ENCODE measurements around the gene ZNF664. TPM values are rescaled to one million over a fixed set of nuclear protein-coding genes. Genes with fewer than 3 reads are reported as not detected.

Gene ZNF664
- total RNA-seq, 4 donors from 2014 or later, result 25.0 to 100 (median 40.2) TPM

DNA sequence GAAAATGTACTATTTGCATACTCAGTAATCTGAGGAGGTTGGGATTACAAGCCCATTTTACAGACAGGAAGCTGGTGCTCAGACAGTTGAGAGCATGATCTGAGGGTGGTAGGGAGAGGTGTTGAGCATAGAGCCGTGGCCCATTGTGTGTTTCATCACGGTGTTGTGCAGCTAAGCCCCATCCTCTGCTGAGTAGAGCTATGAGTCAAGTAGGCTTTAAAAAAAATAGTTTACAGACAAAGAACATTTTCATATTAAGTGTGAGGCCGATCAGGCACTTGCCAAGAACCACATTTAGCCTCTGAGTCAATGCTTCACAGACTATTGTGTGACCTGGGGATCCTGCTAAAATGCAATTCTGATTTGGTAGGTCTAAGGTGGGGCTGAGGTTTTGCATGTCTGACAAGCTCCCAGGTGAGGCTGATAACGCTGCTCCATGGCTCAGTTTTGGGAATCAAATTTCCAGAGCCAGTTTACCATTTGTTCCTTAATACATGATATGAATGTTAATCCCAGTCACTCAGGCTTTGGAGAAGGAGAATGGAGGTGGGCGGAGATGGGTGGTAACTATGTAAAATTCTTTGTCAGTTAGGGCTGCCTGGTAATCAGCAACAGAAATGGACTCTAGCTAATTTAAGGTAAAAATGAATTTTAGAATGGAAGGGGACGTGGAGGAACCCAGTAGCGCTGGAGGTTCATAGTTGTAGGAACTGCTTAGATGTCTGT, 22.2 kb downstream of the ZNF664 start:
- H3K27ac ChIP-seq, result peak overlapping the region in 1 of 4 donors; percentile 34
- H3K9me3 ChIP-seq, result no peaks in the 10 kb centered on the region
- H3K36me3 ChIP-seq, result peaks cover 0 to 55% (median 8%) of the 10 kb centered on the region in 3 donors
- intact Hi-C loops (cut with DNase I), result no loop called here
- WGBS, 2 donors, result 52 to 59% methylated on average over 7 of the region's 7 CpGs
- no peak for DNase-seq
- H3K4me3 ChIP-seq, result no peak overlapping the region
- peaks cover 0 to 69% (median 26%) of the 10 kb centered on the region in 3 donors for H3K4me1 ChIP-seq
- H3K27me3 ChIP-seq, result no peaks in the 10 kb centered on the region
- TF ChIP-seq, protein P1, sequence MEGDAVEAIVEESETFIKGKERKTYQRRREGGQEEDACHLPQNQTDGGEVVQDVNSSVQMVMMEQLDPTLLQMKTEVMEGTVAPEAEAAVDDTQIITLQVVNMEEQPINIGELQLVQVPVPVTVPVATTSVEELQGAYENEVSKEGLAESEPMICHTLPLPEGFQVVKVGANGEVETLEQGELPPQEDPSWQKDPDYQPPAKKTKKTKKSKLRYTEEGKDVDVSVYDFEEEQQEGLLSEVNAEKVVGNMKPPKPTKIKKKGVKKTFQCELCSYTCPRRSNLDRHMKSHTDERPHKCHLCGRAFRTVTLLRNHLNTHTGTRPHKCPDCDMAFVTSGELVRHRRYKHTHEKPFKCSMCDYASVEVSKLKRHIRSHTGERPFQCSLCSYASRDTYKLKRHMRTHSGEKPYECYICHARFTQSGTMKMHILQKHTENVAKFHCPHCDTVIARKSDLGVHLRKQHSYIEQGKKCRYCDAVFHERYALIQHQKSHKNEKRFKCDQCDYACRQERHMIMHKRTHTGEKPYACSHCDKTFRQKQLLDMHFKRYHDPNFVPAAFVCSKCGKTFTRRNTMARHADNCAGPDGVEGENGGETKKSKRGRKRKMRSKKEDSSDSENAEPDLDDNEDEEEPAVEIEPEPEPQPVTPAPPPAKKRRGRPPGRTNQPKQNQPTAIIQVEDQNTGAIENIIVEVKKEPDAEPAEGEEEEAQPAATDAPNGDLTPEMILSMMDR (IDR thresholded peaks at IDR 0.05), result no peak
- TF ChIP-seq POLR2A (IDR thresholded peaks at IDR 0.05), result no peak

DNA sequence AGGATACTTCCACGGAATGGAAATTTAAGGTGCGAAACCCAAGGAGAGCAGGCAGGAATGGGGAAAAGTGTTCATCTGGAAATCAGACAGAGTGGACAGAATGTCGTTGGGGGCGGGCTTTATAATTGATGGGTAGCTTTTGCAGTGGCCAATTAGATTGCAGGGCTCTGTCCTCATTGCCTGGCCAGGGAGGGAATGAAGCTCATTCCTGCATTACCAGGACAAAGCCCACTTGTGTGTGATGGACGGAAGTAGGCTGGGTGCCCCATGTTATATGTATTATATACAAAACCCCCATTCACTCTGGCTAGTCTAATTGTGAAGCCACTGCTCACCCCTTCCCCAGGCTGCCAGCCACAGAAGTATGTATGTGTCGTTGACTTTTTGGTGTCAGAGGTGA, 23.6 kb downstream of the ZNF664 start:
- DNase-seq, result no peak
- Histone ChIP-seq H3K4me1 (peaks cover 0 to 55% (median 20%) of the 10 kb centered on the region in 3 donors), H3K4me3 (no peak overlapping the region), H3K36me3 (peaks cover 0 to 57% (median 8%) of the 10 kb centered on the region in 3 donors), H3K9me3 (no peaks in the 10 kb centered on the region), H3K27me3 (no peaks in the 10 kb centered on the region), H3K27ac (no peak overlapping the region)
- 86 to 89% methylated on average over 6 of the region's 6 CpGs for WGBS, 2 donors
- no peak for TF ChIP-seq POLR2A (IDR thresholded peaks at IDR 0.05)
- TF ChIP-seq, protein P1 (IDR thresholded peaks at IDR 0.05), result no peak
- intact Hi-C loops (cut with DNase I), result no loop called here

DNA sequence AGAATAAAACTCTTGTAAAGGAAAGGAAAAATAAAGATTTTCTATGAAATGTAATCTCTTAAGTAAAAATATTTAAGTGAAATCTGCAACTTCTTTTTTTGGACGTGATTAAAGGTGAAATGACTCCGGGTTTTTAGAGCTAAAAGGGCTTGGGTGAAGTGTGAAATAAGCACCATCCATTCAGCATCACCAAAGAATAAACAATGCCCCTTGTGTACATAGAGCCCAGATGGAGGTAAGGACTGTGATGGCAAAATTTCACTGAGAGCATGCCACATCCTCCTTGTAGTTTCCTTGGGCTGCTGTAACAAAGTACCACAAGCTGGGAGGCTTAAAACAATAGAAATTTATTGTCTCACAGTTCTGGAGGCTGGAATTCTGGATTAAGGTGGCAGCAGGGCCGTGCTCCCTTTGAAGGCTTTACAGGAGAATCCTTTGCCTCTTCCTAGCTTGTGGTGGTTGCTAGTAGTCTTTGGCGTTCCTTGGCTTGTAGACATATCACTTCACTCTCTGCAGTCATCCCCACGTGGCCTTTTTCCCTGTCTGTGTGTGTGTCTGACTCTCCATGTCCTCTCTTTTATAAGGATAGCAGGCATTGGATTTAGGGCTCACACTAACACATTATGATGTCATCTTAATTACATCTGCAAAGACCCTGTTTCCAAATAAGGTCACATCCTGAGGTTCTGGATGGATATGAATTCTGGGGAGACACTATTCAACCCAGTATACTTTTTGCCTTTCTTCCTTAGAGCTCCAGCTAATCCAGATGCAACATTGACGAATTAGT, 24.2 kb downstream of the ZNF664 start:
- WGBS, 2 donors, result 73 to 85% methylated on average over 6 of the region's 6 CpGs
- no peak overlapping the region for H3K4me3 ChIP-seq
- peaks cover 0 to 51% (median 20%) of the 10 kb centered on the region in 3 donors for H3K4me1 ChIP-seq
- H3K27me3 ChIP-seq, result no peaks in the 10 kb centered on the region
- H3K36me3 ChIP-seq, result peaks cover 0 to 58% (median 8%) of the 10 kb centered on the region in 3 donors
- H3K9me3 ChIP-seq, result no peaks in the 10 kb centered on the region
- intact Hi-C loops (cut with DNase I), result no loop called here
- peak overlapping the region in 2 of 4 donors; percentile 14 to 25 for H3K27ac ChIP-seq
- TF ChIP-seq, protein P1 (IDR thresholded peaks at IDR 0.05), result no peak
- no peak for TF ChIP-seq POLR2A (IDR thresholded peaks at IDR 0.05)
- no peak for DNase-seq

DNA sequence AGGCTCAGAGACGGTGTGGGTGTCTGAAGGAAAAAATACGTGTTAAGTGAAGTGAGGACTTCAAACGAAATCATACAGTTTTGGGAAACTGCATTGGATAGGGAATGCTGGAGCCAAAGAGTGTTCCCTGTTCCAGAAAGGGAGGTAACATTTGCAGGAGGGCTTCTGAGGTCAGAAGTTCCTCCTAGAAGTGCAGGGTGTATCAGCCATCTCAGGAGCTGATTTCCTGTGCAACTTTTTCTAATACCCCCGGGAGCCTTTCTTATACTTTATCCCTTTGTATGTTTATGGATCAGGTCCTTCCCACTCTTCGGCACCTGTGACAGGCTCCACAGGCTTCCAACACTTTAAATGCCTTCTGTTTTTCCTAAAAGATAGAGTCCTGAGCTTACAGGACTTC, 24.9 kb downstream of the ZNF664 start:
- TF ChIP-seq POLR2A (IDR thresholded peaks at IDR 0.05), result no peak
- TF ChIP-seq, protein P1 (IDR thresholded peaks at IDR 0.05), result no peak
- intact Hi-C loops (cut with DNase I), result no loop called here
- H3K36me3 ChIP-seq, result peaks cover 0 to 51% (median 8%) of the 10 kb centered on the region in 3 donors
- H3K4me3 ChIP-seq, result no peak overlapping the region
- peak overlapping the region in 1 of 4 donors; percentile 25 for H3K27ac ChIP-seq
- H3K9me3 ChIP-seq, result no peaks in the 10 kb centered on the region
- H3K27me3 ChIP-seq, result no peaks in the 10 kb centered on the region
- no peak for DNase-seq
- H3K4me1 ChIP-seq, result peaks cover 0 to 52% (median 20%) of the 10 kb centered on the region in 3 donors
- 73 to 76% methylated on average over 5 of the region's 5 CpGs for WGBS, 2 donors

Data from esophagus squamous epithelium (tissue), 5 donors.